Sciatic nerve (tissue), 2 donors: ENCODE results near the gene BBS7. TPM values are rescaled to one million over a fixed set of nuclear protein-coding genes. Genes with fewer than 3 reads are reported as not detected.

Source experiments
- ATAC-seq: fragments of 200-7000 bp; cut with Tn5 transposase; one replicate; pipeline ENCODE4 v1.9.1; 2020; ENCODE audit warnings: mild to moderate bottlenecking, moderate library complexity
- DNase-seq: peaks from one replicate; pipeline ENCODE4 v3.0.0-alpha.2; 2020; ENCODE audit warnings: low spot score
- intact Hi-C: fragments of 100-400 bp; cut with DNase I; formaldehyde crosslinking; loops from one replicate; pipeline ENCODE4 v1.14.2; 2022
- total RNA-seq: library from RNA; stranded (reverse); fragmentation: NEBNext Ultra II Directional; extraction: Animal tissue kit (Norgen Biotek cat#: 25700); gene quantifications from one replicate; pipeline ENCODE4 v1.2.1, GENCODE V29; 2021
- donor health status: DM: no; HTN: no; CAD: no.
- donor health status: DM: no; HTN: no; CAD: no.

BBS7 gene
- total RNA-seq, 1 donor from 2014 or later: 24.1 TPM

GRCh38 chr4:121838136-121838535 lies 32.1 kb downstream of the BBS7 start:
- intact Hi-C loops: no loop called here
- no peak for ATAC-seq
- DNase-seq: no peak

- intact Hi-C loops: no loop called here
- ATAC-seq: no peak
- DNase-seq: no peak
These were observed 40.8 kb downstream of the BBS7 start for GRCh38 chr4:121829511-121829910.

GRCh38 chr4:121827853-121828252 lies 42.4 kb downstream of the BBS7 start:
- DNase-seq (no peak), ATAC-seq (no peak)
- intact Hi-C loops: no loop called here

- ATAC-seq (no peak), DNase-seq (no peak)
- intact Hi-C loops: no loop called here
These were observed 45.3 kb downstream of the BBS7 start for GRCh38 chr4:121824950-121825349.

- intact Hi-C loops: no loop called here
- peak; percentile 14 for ATAC-seq
These were observed 46.1 kb downstream of the BBS7 start for GRCh38 chr4:121824171-121824527.

GRCh38 chr4:121823505-121824170 lies 46.6 kb downstream of the BBS7 start, which contains the start of gene CCNA2:
TSS of gene CCNA2 (minus strand) at chr4:121823883. CDS start at chr4:121823628, 255 bp downstream.
- intact Hi-C loops: no loop called here
- ATAC-seq: peak; percentile 100

More at GRCh38 chr4:121824171-121824527, 46.1 kb downstream of the BBS7 start:
- no peak for DNase-seq

GRCh38 chr4:121822796-121823504 lies 47.3 kb downstream of the BBS7 start:
- intact Hi-C loops: no loop called here
- DNase-seq (peak; percentile 63), ATAC-seq (peak; percentile 4)

More at GRCh38 chr4:121823505-121824170, 46.6 kb downstream of the BBS7 start, which contains the start of gene CCNA2:
- peak; percentile 97 for DNase-seq

GRCh38 chr4:121822047-121822446 lies 48.2 kb downstream of the BBS7 start:
- no peak for DNase-seq
- ATAC-seq: no peak
- intact Hi-C loops: no loop called here

- DNase-seq: no peak
- ATAC-seq: no peak
- intact Hi-C loops: no loop called here
These were observed 50.9 kb downstream of the BBS7 start for GRCh38 chr4:121819216-121819965.

GRCh38 chr4:121818215-121818614 lies 52.1 kb downstream of the BBS7 start:
- DNase-seq: no peak
- intact Hi-C loops: no loop called here
- ATAC-seq: no peak

GRCh38 chr4:121817701-121818100 lies 52.6 kb downstream of the BBS7 start:
- intact Hi-C loops: no loop called here
- no peak for DNase-seq
- ATAC-seq: no peak

- intact Hi-C loops: no loop called here
- ATAC-seq (no peak), DNase-seq (no peak)
These were observed 53.3 kb downstream of the BBS7 start for GRCh38 chr4:121817006-121817405.

- no peak for DNase-seq
- no peak for ATAC-seq
- intact Hi-C loops: no loop called here
These were observed 55.5 kb downstream of the BBS7 start for GRCh38 chr4:121814756-121815155.

GRCh38 chr4:121811122-121811521 lies 59.2 kb downstream of the BBS7 start:
- intact Hi-C loops: no loop called here
- DNase-seq: no peak
- ATAC-seq: no peak

- ATAC-seq (no peak), DNase-seq (no peak)
- intact Hi-C loops: no loop called here
These were observed 63.9 kb downstream of the BBS7 start for GRCh38 chr4:121806411-121806810.

- intact Hi-C loops: no loop called here
- no peak for ATAC-seq
These were observed 68.6 kb downstream of the BBS7 start for GRCh38 chr4:121801715-121802075.

GRCh38 chr4:121800961-121801714 lies 69.1 kb downstream of the BBS7 start, which contains the start of gene EXOSC9:
TSS of gene EXOSC9 (plus strand) at chr4:121801323. CDS start at chr4:121801425, 102 bp downstream.
- intact Hi-C loops: no loop called here
- ATAC-seq (peak; percentile 98), DNase-seq (peak; percentile 98)

More at GRCh38 chr4:121801715-121802075, 68.6 kb downstream of the BBS7 start:
- no peak for DNase-seq

GRCh38 chr4:121800638-121800960 lies 69.7 kb downstream of the BBS7 start:
- ATAC-seq (peak; percentile 47), DNase-seq (no peak)
- intact Hi-C loops: no loop called here

- DNase-seq: no peak
- ATAC-seq: no peak
- intact Hi-C loops: no loop called here
These were observed 70.3 kb downstream of the BBS7 start for GRCh38 chr4:121799867-121800501.
